ENCODE data around the gene RNF213. TPM values are rescaled to one million over a fixed set of nuclear protein-coding genes. Genes with fewer than 3 reads are reported as not detected.

RNF213 gene
- total and polyA plus RNA-seq, 2 donors (not counting 1 experiment from before 2014, with no cell fraction given): 36.8 to 245 TPM

DNA sequence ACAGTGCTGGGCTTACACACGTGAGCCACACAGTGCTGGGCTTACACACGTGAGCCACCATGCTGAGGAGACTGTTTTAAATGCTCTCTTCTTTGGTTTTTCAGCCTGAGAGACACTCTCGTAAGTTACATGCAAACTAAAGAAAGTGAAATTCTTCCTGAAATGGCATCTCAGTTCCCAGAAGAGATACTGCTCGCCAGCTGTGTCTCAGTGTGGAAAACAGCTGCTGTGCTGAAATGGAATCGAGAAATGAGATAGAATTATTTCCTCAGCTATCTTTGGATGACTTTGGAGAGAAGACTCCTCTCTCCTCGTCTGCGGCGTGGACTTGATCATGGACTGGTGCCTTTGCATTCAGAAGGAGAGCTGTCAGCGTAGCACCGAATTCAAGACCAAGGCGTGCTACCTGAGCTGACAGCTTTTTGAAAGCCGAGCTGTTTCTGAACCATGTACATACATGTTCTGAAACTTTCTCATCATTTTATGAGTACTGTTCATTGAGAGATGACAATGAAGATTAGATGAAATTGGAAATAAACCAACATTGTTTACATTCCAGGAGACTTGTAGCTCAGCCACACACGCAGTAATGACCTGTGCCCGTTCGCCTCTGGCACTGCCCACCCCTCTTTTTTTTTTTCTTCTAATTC lies 132.7 kb downstream of the RNF213 start:
- TF ChIP-seq, protein P1, sequence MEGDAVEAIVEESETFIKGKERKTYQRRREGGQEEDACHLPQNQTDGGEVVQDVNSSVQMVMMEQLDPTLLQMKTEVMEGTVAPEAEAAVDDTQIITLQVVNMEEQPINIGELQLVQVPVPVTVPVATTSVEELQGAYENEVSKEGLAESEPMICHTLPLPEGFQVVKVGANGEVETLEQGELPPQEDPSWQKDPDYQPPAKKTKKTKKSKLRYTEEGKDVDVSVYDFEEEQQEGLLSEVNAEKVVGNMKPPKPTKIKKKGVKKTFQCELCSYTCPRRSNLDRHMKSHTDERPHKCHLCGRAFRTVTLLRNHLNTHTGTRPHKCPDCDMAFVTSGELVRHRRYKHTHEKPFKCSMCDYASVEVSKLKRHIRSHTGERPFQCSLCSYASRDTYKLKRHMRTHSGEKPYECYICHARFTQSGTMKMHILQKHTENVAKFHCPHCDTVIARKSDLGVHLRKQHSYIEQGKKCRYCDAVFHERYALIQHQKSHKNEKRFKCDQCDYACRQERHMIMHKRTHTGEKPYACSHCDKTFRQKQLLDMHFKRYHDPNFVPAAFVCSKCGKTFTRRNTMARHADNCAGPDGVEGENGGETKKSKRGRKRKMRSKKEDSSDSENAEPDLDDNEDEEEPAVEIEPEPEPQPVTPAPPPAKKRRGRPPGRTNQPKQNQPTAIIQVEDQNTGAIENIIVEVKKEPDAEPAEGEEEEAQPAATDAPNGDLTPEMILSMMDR (conservative IDR thresholded peaks at IDR 0.05 in 1 of 2, IDR thresholded peaks at IDR 0.05 in 1 of 2; ENCODE audit: low read depth in 1 of 2, low read length in 2 of 2): no peak
- no peak for TF ChIP-seq EZH2 (IDR thresholded peaks at IDR 0.05; ENCODE audit: low read length, missing control alignments)
- no peak overlapping the region for H3K4me2 ChIP-seq (ENCODE audit: extremely low read depth, insufficient read depth, low read length)
- no peaks in the 10 kb centered on the region for H3K9me3 ChIP-seq (ENCODE audit: control insufficient read depth, insufficient read depth, low read depth, low read length)
- no peak overlapping the region for H2AFZ ChIP-seq (ENCODE audit: low read length)
- H3K9ac ChIP-seq (ENCODE audit: insufficient read depth, low read length): no peak overlapping the region
- DNase-seq (ENCODE audit: low read depth in 2 of 2): no peak
- H4K20me1 ChIP-seq (ENCODE audit: control insufficient read depth, extremely low read depth, insufficient read depth, low read length): no peaks in the 10 kb centered on the region
- H3K27me3 ChIP-seq (ENCODE audit: control insufficient read depth, insufficient read depth, low read length): no peaks in the 10 kb centered on the region
- H3K36me3 ChIP-seq (ENCODE audit: control insufficient read depth, insufficient read depth, low read length): peaks cover 27% of the 10 kb centered on the region
- no peaks in the 10 kb centered on the region for H3K79me2 ChIP-seq (ENCODE audit: control insufficient read depth, insufficient read depth, low read length)
- no peak overlapping the region for H3K4me3 ChIP-seq (replicated peaks in 1 of 4; ENCODE audit: control extremely low read depth in 1 of 4, insufficient read depth in 1 of 4, low read depth in 3 of 4, low read length in 4 of 4)
- H3K27ac ChIP-seq (ENCODE audit: insufficient read depth, low read length): no peak overlapping the region
- H3K4me1 ChIP-seq (ENCODE audit: control insufficient read depth, extremely low read depth, insufficient read depth, low read length): peaks cover 2% of the 10 kb centered on the region

DNA sequence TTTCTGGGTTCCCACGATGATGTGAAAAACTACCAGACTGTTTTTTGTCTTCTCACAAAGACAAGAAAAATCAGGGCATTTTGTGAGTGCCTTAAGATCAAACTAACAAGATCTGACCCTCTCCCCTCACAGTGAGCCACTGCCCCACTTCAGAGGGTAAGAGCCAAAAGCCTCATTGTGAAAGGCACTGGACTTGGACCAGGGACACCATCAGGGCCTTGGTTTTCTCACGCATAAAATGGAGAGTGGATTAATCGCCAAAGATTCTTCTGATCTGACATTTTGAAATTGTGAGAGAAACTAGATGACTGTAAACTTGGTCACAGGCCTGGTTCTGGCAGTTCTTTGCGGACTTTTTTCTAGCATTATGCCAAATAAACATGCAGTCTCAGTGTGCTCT lies 133.3 kb downstream of the RNF213 start:
- Histone ChIP-seq H3K79me2 (ENCODE audit: control insufficient read depth, insufficient read depth, low read length) (no peaks in the 10 kb centered on the region), H3K9me3 (ENCODE audit: control insufficient read depth, insufficient read depth, low read depth, low read length) (no peaks in the 10 kb centered on the region), H2AFZ (ENCODE audit: low read length) (no peak overlapping the region), H3K9ac (ENCODE audit: insufficient read depth, low read length) (no peak overlapping the region), H3K27me3 (ENCODE audit: control insufficient read depth, insufficient read depth, low read length) (no peaks in the 10 kb centered on the region), H3K4me1 (ENCODE audit: control insufficient read depth, extremely low read depth, insufficient read depth, low read length) (peaks cover 2% of the 10 kb centered on the region), H3K36me3 (ENCODE audit: control insufficient read depth, insufficient read depth, low read length) (peaks cover 21% of the 10 kb centered on the region), H3K4me3 (replicated peaks in 1 of 4; ENCODE audit: control extremely low read depth in 1 of 4, insufficient read depth in 1 of 4, low read depth in 3 of 4, low read length in 4 of 4) (no peak overlapping the region), H3K4me2 (ENCODE audit: extremely low read depth, insufficient read depth, low read length) (no peak overlapping the region), H4K20me1 (ENCODE audit: control insufficient read depth, extremely low read depth, insufficient read depth, low read length) (no peaks in the 10 kb centered on the region), H3K27ac (ENCODE audit: insufficient read depth, low read length) (no peak overlapping the region)
- DNase-seq (ENCODE audit: low read depth in 2 of 2): no peak
- TF ChIP-seq EZH2 (IDR thresholded peaks at IDR 0.05; ENCODE audit: low read length, missing control alignments): no peak
- TF ChIP-seq, protein P1 (conservative IDR thresholded peaks at IDR 0.05 in 1 of 2, IDR thresholded peaks at IDR 0.05 in 1 of 2; ENCODE audit: low read depth in 1 of 2, low read length in 2 of 2): no peak

DNA sequence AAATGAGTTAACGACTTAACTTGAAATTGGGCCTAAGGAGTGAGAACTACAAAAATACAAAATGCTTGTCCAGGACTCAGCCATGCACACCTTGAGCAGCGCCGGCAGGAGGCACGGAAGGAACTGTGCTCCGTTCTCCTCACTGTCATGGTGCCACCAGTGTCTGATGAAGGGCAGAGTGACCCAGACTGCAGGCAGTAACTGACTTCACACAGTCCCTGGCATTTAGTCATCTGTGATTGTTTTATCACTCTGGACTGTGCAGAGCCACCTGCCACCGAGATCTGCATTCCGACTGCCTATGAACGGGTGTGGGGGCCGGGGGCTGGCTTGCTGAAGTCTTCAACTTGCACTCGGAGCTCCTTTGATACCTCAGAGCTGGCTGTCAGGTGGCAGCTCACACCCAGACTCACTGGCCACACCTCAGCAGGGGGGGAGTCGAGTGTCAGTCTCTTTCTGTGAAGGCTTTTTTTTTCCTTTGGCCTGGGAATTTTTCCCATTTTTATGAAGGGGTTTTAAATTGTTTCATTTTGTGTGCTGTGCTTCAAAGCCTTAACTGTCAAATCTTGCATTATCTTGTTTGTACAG lies 134.1 kb downstream of the RNF213 start:
- H3K4me1 ChIP-seq (ENCODE audit: control insufficient read depth, extremely low read depth, insufficient read depth, low read length): peaks cover 2% of the 10 kb centered on the region
- H3K27me3 ChIP-seq (ENCODE audit: control insufficient read depth, insufficient read depth, low read length): no peaks in the 10 kb centered on the region
- H4K20me1 ChIP-seq (ENCODE audit: control insufficient read depth, extremely low read depth, insufficient read depth, low read length): no peaks in the 10 kb centered on the region
- H3K27ac ChIP-seq (ENCODE audit: insufficient read depth, low read length): no peak overlapping the region
- no peak overlapping the region for H3K4me3 ChIP-seq (replicated peaks in 1 of 4; ENCODE audit: control extremely low read depth in 1 of 4, insufficient read depth in 1 of 4, low read depth in 3 of 4, low read length in 4 of 4)
- H3K4me2 ChIP-seq (ENCODE audit: extremely low read depth, insufficient read depth, low read length): no peak overlapping the region
- H3K36me3 ChIP-seq (ENCODE audit: control insufficient read depth, insufficient read depth, low read length): peaks cover 15% of the 10 kb centered on the region
- H3K79me2 ChIP-seq (ENCODE audit: control insufficient read depth, insufficient read depth, low read length): no peaks in the 10 kb centered on the region
- no peak for DNase-seq (ENCODE audit: low read depth in 2 of 2)
- no peak overlapping the region for H3K9ac ChIP-seq (ENCODE audit: insufficient read depth, low read length)
- no peaks in the 10 kb centered on the region for H3K9me3 ChIP-seq (ENCODE audit: control insufficient read depth, insufficient read depth, low read depth, low read length)
- TF ChIP-seq EZH2 (IDR thresholded peaks at IDR 0.05; ENCODE audit: low read length, missing control alignments): no peak
- TF ChIP-seq, protein P1 (conservative IDR thresholded peaks at IDR 0.05 in 1 of 2, IDR thresholded peaks at IDR 0.05 in 1 of 2; ENCODE audit: low read depth in 1 of 2, low read length in 2 of 2): no peak
- no peak overlapping the region for H2AFZ ChIP-seq (ENCODE audit: low read length)

All from fibroblast of lung (primary cell).